GOT3 (cell line): ENCODE data around the gene MOB1A.
A peak's percentile ranks its signal among the peaks of the same experiment; 100 is the strongest.
"Not testable (repeated sequence)": the region's sequence is repeated elsewhere in the genome, so short reads cannot be mapped to it uniquely, and the experiment has no call there.

Experiments
- DNase-seq: peaks from one replicate; lab custom pipeline; 2025; ENCODE audit warnings: mixed read lengths; lab: John Stamatoyannopoulos, UW

The MOB1A gene

DNA sequence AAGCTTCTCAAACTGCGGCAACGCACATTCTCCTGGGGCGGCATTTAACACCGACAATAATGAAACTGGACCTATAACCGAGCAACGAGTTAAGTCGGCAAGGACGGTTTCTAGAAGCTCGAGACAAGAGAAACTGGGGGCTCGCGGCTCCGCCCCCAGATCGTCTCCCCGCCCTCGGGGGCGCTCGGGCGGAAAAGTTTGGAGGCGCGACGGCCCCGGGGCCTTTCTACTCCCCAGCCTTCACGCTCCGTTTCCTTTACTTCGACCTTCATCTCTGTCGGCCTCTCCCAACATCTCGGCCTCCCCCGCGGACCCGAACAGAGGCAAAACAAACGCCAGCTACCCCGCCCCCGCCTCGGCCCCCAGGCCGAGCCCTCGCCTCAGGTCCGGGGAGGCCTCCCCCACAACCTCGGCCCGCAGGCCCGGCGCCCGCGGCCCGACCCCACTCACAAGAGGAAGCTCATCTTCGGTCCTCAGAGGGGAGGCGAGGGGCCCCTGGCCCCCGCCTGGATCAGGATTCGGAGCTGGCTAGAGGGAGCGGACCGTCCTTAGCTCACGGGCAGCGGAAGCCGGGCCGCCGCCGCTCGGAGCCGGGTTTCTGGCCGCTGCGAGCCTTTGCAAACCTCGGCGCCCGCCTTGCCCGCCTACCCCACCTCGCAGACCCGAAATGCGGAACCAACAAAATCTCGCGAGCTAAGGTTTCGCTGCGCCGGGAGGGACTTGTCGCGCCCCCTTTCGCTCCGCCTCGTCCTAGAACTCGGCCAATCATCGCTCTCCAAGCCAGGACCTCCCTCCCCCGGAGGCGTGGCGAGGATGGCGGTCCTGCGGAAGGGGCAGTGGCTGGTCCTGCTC, at the start of gene MOB1A:
Gene MOB1A (minus strand): TSS at position 669 of the 852 bp plus-strand sequence. CDS start 205 bp downstream, at position 464.
- DNase-seq: peak; percentile 91

DNA sequence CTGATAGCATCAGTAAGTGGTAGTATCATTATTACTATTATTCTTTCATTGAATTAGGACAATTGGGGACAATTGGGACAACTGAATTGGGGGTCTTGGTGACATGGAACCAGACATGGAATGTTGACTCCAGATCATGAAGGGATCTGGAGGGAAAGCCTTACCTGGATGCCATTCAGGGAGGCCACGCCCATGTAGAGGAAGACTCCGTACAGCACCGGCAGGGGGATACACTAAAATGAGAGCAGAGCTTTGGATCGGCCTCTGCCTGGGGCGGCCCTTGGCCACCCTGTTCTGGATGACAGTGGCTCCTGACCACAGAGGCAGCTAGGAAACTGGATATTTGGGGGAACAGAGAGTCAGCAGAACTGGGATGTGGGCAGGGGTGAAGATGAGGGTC, 49.0 kb upstream of the MOB1A start:
- no peak for DNase-seq

DNA sequence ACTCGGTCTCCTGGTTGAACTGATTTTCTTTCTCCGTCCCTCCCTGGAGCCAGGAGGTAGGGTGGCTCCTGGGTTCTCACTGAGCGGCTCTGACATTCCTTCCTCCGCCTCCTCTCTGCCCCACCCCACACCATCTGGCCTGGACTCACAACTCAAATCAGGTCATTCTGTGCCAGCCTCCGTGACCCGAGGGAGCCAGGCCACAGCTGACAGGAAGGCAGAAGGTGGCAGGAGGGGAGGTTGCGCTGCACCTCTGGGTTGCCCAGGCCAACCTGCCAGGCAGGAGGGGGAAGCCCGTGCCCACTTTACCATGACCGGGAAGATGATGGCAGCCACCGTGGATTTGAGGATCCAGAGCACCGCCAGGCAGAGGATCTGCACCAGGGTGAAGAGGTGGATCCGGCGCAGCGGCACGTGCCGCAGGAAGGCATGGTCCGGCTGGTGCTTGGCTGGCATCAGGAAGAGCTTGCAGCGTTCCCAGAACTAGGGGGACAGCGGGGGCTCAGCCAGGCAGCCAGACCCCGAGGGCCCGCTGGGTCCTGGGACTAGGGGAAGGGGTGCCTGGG, 48.1 kb upstream of the MOB1A start:
- no peak for DNase-seq

DNA sequence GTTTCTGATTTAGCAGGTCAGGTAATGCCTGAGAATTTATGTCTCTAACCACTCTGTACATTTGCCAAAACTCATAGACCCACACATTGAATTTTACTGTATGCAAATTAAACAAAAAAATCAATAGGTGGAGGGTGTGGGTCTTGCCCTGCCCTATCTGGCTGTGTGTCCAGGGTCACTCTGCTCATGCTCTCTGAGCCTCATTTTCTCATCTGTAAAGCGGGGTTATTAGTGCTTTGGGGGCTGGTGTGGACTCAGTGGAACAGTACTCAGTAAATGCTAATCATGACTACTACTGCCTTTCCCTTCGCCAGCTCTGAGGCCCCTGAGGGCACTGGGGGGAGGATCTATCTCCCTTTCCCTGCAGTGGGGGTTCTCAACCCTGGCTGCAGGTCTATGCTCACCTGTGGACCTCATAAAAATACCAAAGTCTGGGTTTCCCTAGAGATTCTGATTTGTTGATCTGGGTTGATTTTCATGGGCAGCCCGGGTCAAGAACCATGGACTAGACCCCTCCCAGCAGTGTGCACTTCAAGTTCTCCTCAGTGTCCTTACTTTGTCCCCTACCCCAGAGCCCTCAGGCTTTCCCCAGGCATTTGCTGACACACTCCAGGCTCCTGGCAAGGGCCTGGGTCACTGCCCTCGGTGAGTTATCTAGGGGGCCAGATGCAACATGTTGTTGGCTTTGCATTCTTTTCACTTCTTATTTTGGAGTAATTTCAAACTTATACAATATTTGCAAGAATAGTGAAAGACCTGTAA, 47.2 kb upstream of the MOB1A start:
- no peak for DNase-seq

DNA sequence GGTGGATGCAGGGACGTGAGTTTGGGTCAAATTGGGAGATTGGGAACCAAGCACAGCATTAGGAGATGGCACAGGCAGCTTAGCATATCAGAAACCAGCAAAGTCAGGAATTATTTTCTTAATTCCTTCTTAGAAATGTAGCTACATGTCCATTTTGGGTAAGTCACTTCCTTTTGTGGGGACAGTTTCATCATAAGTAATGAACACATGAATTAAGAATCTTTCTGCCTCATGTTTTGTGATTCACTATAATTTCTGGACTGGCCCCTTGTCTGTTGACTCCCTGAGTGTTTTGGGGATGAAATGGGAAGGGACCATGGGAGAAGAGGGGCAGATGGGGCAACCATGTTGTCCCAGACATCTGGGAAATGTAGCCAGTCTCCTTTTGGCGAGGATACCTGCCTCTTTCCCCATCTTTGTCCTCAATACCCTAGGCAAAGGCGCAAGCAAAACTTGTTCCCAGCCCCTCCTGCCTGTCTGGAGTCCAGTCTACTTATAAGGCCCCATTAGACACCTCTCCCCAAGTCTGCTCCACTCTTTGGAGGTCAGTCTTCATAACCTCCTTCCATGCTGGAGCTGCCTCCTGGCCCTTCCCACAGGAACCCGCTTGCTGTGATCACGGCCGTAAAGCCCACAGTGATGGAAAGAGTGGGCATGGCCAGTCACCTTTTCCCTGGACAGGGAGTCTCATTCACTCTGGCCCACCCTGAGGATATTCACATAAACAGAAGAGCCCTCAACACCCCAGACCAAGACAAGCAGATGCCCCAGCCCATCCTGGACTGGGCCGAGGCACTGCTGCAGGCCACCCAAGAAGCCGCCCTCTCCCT, 45.5 kb upstream of the MOB1A start:
- no peak for DNase-seq

DNA sequence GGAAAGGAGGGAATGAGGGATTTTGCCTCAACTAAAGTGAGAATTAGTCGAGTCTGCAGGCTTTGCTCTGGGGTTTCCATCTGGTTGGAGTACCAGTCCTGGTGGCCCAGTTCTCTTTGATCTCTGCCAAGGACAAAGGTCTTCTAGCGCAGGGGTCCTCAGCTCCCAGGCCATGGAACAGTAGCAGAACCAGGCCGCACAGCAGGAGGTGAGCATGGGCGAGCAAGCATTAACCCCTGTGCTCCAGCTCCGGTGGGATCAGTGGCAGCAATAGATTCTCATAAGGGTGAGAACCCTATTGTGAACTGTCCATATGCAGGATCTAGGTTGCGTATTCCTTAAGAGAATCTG, 43.6 kb upstream of the MOB1A start:
- DNase-seq: no peak

DNA sequence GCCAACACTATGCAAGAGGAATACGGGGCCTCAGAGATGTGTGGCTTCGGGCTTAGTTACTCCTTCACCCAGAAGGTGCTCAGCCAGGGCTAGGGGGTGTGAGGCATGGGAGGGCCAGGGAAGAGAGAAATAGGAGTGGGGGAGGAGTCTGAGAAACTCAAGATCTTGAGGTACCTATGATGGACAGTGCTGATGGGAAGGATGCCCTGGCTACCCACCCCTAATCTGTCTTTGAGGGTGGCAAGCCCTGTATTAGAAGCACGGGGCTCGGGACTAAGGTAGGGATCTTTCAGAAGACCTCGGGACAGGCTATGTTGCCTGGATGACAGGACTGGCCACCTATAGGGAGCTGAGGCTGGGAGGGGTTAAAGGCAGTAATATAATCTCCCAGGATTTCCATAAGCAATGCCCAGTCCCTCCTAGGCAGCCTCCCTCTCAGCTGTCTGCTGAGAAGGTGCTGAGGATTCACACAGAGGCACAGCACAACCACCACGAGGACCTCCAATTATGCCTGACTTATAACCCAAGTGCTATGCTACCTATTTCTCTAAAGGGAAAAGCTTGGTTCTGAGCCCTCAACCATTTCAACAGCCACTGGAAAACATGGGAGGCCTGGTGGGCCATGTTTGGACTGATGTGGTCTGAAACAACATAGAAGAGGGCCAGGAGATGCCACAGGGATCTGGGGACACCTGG, 43.1 kb upstream of the MOB1A start:
- no peak for DNase-seq

DNA sequence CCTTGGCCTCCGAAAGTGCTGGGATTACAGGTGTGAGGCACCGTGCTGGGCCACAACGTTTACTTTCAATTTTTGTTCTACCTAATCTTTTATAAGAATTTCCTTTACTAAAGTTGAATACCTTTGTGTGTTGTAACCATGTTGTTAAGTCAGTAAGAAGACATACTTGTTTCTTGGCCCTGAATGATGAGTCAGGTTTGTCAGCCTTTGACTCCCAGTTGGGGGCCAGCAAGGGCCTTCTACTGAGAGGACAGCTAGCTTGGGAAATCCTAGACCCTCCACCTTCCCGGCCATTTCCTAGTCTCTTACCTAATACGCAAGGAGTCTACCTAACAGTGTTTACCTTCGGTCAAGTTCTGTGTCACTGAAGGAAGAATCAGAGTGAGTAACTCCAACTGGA, 42.4 kb upstream of the MOB1A start:
- no peak for DNase-seq

DNA sequence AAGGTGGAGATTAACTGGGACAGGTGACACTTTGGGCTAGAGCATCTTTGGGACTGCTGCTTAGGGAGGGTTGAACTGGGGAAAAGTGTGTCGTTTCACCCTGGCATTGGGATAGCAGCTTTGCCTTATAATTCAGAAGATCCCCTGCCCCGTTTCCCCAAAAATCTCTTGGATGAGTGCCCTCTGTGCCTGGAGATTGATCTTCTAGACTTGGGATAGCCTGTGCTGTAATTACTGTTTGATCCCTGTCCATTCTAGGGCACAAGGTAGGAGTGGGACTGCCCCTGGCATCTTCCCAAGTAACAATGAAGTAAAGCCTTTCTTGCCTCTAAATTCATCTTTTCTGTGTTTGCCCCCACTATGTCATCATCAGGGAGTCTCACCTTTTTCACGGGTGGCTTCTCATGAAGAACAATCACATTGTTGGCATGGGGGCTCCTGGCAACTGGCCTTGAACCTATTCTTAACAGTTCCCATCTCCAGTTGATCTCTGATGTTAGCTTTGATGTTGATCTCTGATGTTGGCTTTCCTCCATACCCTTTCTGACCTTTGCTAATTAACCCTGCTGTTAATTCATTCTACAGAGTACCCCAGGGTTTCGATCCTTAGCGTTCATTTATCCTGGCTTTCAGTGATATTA, 41.3 kb upstream of the MOB1A start:
- no peak for DNase-seq

DNA sequence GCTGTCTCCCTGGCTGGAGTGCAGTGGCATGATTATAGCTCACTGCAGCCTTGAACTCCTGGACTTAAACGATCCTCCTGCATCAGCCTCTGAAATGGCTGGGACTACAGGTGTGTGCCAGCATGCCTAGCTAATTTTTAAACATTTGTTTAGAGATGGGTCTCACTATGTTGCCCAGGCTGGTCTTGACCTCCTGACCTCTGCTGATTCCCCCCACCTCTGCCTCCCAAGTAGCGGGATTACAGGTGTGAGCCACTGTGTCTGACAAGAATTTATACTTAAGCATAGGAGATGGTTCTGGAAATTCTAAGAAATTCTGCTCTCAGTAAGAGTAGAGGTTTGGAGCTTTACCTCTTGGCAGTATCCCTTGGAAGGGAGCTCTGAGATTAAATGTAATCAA, 38.0 kb upstream of the MOB1A start:
- no peak for DNase-seq

DNA sequence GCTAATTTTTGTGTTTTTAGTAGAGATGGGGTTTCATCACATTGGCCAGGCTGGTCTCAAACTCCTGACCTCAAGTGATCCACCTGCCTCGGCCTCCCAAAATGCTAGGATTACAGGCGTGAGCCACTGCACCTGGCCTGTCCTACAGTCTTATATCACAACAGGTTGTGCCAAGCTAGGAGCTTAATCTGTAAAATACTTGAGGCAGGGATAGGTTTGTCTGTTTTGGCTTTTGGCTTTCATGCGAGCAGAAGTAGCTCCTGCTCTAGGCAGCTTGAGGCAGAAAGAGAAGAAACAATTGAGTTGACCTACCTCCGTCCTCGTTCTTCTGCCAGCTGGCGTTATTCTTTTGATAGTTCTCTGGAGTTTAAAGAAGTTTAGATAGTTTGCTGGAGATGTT, 37.1 kb upstream of the MOB1A start:
- not testable (repeated sequence) for DNase-seq

DNA sequence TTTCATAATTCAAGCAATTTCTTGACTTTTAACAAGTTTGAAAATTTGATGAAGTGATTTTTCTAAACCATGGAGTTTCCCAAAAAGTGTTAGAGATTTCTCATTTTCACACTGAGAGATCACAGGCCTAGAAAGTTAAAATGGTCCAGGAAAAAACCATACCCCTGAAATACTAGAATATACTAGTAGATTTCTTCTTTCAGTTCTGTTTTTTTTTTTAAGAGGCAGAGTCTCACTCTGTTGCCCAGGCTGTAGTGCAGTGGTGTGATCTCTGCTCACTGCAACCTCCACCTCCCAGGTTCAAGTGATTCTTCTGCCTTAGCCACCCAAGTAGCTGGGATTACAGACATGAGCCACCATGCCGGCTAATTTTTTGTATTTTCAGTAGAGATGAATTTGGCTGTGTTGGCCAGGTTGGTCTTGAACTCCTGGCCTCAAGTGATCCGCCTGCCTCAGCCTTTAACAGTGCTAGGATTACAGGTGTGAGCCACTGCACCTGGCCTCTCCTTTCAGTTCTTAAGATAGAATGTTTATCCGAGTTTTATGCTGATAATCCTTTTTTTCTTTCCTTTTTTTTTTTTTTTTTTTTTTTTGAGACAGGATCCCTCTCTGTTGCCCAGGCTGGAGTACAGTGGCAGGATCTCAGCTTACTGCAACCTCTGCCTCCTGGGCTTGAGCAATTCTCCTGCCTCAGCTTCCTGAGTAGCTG, 34.2 kb upstream of the MOB1A start:
- no peak for DNase-seq

DNA sequence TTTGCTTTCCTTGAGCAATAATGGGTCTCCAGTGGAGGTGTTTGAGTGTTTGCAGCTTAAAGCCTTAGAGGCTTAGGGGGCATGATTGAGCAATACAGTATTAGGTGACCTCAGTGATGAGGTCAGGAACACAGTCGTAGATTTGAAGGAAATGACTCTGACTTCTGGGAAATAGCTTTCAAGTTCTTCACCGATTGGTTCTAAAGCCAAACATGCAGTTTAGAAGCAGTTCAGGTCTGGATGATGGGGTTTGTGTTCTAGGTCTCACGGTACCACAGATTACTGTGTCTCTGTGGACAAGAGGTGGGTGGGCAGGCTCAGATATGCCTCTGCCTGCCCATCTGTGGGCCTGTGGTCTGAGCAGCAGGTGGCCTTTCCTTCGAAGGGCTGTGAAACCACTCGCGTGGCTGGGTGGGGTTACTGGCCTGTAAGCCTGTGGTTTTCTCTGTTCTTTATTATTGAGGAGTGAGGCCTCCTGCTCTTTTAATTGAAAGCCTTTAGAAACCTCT, 27.6 kb upstream of the MOB1A start:
- no peak for DNase-seq

DNA sequence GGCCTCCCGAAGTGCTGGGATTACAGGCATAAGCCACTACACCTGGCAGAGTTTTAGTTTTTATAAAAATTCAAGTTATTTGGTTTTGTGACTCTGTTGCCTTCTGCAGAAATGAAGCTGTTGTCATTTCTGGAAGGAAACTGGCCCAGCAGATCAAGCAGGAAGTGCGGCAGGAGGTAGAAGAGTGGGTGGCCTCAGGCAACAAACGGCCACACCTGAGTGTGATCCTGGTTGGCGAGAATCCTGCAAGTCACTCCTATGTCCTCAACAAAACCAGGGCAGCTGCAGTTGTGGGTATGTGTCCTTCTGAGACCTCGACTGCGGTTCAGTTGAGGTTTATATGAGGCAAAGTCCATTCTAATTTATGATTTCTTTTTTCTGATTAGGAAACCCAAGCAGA, 26.9 kb upstream of the MOB1A start:
- no peak for DNase-seq

DNA sequence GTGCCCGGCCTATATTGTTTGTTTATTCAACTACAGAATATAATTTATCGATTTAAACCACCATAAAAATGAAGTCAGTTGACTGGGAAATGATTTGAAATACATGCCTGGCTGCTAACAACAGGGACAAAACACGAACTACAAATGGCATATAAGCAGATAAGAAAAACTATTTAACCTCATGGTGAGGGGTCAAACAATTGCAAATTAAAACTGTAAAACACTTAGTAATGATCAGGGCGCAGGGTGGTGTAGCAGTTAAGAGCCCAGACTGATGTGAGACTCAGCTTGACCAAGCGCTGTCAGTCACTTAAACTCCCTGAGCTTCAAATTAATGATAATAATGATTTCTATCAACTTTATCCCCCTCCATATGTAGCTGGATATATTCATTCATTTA, 26.4 kb upstream of the MOB1A start:
- no peak for DNase-seq

DNA sequence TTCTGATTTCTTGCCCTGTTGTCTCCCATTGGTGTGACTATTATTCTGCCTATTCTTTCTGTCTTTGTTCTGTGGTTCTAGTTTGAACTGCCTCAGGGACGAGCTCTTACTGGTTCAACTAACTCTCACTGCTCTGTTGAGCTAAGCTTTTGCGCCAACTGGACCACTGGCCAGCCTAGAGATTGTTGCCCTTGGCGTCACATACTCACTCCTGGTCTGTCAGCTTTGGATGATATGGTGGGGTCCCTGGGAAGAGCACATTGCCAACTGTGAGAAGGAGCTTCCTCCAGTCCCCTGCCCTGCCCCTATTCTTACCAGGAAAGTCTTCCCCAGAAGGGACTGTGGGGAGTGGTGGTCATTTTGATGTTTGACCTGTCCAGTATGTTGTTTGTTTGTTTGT, 25.8 kb upstream of the MOB1A start:
- no peak for DNase-seq

DNA sequence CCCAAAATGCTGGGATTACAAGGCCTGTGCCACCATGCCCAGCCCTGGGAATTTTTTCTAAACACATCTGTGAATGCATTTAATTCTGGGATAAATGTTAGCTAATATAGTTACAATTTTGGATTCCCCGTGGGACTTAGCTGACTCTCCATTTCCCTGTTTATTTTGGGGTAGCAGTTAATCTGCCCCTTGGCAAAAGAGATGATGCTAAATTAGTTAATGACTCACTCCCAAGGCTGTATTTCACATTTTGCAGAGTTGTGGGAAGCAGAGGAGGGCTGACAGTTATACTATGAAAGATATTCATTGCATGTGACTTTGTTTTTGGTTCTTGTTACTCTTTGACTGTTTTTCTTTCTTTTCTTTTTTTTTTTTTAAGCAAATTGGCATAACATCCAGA, 22.9 kb upstream of the MOB1A start:
- DNase-seq: no peak

DNA sequence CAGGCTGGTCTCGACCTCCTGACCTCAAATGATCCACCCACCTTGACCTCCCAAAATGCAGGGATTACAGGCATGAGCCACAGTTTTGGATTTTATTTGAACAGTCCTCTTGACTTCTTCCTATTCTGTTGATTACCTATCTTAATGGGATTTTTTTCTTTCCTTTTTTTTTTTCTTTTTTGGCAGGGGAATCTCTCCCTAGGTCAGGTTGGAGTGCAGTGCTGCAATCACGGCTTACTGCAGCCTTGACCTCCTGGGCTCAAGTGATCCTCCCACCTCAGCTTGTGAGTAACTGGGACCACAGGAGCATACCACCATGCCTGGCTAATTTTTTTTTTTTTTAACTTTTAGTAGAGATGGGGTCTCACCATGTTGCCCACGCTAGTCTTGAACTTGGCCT, 22.5 kb upstream of the MOB1A start:
- DNase-seq: no peak

DNA sequence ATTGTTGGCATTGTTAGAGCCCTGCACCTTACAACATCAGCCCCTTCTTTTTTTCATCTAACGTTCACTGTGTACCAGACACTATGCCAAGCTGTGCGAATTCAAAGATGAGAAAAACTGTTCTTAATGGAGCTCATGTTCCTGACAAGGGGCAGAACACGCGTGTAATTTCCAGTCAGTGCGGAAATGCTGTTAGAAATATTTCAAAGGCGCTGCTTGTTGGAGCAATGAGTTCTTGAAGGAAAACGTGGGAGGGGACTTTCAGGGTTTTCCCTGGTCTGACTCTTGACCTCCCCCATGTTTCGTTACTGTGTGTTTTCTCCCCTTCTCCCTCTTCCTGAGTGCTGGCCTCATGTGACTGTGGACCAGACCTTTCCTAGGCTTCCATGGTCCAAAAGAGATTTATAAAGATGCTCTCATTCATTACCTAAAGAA, 21.2 kb upstream of the MOB1A start:
- DNase-seq: no peak

DNA sequence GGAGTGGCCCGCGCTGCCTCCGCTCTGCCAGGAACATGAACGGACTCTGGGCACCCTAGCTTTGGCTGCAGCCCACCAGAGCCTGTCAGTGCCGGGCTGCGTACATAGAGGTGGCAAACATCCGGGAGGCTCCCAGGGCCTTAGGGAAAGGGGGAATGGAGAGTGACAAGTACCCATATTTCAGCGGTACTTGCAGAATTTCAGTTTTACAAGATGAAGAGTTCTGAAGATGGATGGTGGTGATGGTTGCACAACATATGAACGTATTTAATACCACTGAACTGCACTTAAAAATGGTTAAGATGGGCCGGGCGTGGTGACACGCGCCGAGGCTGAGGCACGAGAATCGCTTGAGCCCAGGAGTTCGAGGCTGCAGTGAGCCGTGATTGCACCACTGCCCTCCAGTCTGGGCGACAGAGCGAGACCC, 20.6 kb upstream of the MOB1A start:
- no peak for DNase-seq
